ENCODE results near the gene ALCAM.
"Not testable (repeated sequence)": the region's sequence is repeated elsewhere in the genome, so short reads cannot be mapped to it uniquely, and the experiment has no call there.

The ALCAM gene

GRCh38 chr3:105537371-105538080 is 170.8 kb downstream of the ALCAM start:
- no peak for DNase-seq

- DNase-seq = no peak
Observed at GRCh38 chr3:105538483-105538882, 171.8 kb downstream of the ALCAM start.

- no peak for DNase-seq
Observed at GRCh38 chr3:105539897-105540296, 173.2 kb downstream of the ALCAM start.

GRCh38 chr3:105542282-105543019 is 175.7 kb downstream of the ALCAM start:
- no peak for DNase-seq

- no peak for DNase-seq
Observed at GRCh38 chr3:105545051-105545450, 178.3 kb downstream of the ALCAM start.

- DNase-seq = no peak
Observed at GRCh38 chr3:105553851-105554250, 187.1 kb downstream of the ALCAM start.

- no peak for DNase-seq
Observed at GRCh38 chr3:105555206-105555605, 188.5 kb downstream of the ALCAM start.

- DNase-seq = no peak
Observed at GRCh38 chr3:105559856-105560255, 193.1 kb downstream of the ALCAM start.

GRCh38 chr3:105561876-105562275 is 195.2 kb downstream of the ALCAM start:
- no peak for DNase-seq

GRCh38 chr3:105564546-105565288 is 198.0 kb downstream of the ALCAM start:
- DNase-seq = no peak

- no peak for DNase-seq
Observed at GRCh38 chr3:105571005-105571404, 204.3 kb downstream of the ALCAM start.

GRCh38 chr3:105572501-105572900 is 205.8 kb downstream of the ALCAM start:
- no peak for DNase-seq

GRCh38 chr3:105579439-105579838 is 212.7 kb downstream of the ALCAM start:
- DNase-seq = no peak

- DNase-seq = no peak
Observed at GRCh38 chr3:105580296-105580965, 213.7 kb downstream of the ALCAM start.

- no peak for DNase-seq
Observed at GRCh38 chr3:105582015-105582414, 215.3 kb downstream of the ALCAM start.

- DNase-seq = no peak
Observed at GRCh38 chr3:105584003-105584790, 217.5 kb downstream of the ALCAM start.

- no peak for DNase-seq
Observed at GRCh38 chr3:105593315-105593714, 226.6 kb downstream of the ALCAM start.

- no peak for DNase-seq
Observed at GRCh38 chr3:105594219-105594618, 227.5 kb downstream of the ALCAM start.

GRCh38 chr3:105598042-105598796 is 231.5 kb downstream of the ALCAM start:
- DNase-seq = no peak

GRCh38 chr3:105599350-105599749 is 232.6 kb downstream of the ALCAM start:
- no peak for DNase-seq

GRCh38 chr3:105601756-105602155 is 235.0 kb downstream of the ALCAM start:
- not testable (repeated sequence) for DNase-seq

- DNase-seq = not testable (repeated sequence)
Observed at GRCh38 chr3:105602286-105602685, 235.6 kb downstream of the ALCAM start.

Measured in CD4-positive, alpha-beta T cell treated with Interleukin-15 for 1 hour (primary cell).